H1 (cell line): ENCODE data around the gene ZNF576. TPM values are rescaled to one million over a fixed set of nuclear protein-coding genes. Genes with fewer than 3 reads are reported as not detected.

Experiments used
- CTCF ChIA-PET: fragments of 300-600 bp; sonication (Branson Sonifier 250); formaldehyde crosslinking; loops from one replicate; lab custom pipeline; 2021; ENCODE audit not compliant: partially characterized antibody; lab: Charles Lee
- POLR2A ChIA-PET: fragments of 300-600 bp; sonication (Branson Sonifier 250); formaldehyde crosslinking; loops from one replicate; lab custom pipeline; 2021; ENCODE audit warnings: inconsistent platforms; ENCODE audit not compliant: partially characterized antibody; lab: Charles Lee
- DNase-seq, 2 experiments: peaks; one replicate each; pipeline versions ENCODE4 v3.0.0 to v3.0.0-alpha.2; 2010 to 2022; ENCODE audit warnings: low spot score in 2 of 2, low read depth in 1 of 2, mixed read lengths in 1 of 2
- FAIRE-seq: peaks from 2 replicates; lab custom pipeline; 2011; peaks lifted over from hg19 to GRCh38; lab: Jason Lieb, UNC
- H2AFZ ChIP-seq: 2 replicates; pipeline ENCODE4 v1.8.1; 2012; ENCODE audit warnings: low read length, inconsistent platforms
- H2AK5ac ChIP-seq: 2 replicates; pipeline ENCODE4 v1.6.1; 2013; ENCODE audit warnings: low read depth, low read length
- H2BK120ac ChIP-seq: replicated peaks from 2 replicates; pipeline ENCODE3; 2013; ENCODE audit warnings: low read depth, low read length, inconsistent platforms
- H2BK12ac ChIP-seq: 2 replicates; pipeline ENCODE4 v1.6.1; 2013; ENCODE audit warnings: low read depth, low read length
- H2BK15ac ChIP-seq: 2 replicates; pipeline ENCODE4 v1.6.1; 2013; ENCODE audit warnings: low read length
- H2BK20ac ChIP-seq: 2 replicates; pipeline ENCODE4 v1.6.1; 2013; ENCODE audit warnings: low read length
- H2BK5ac ChIP-seq: 2 replicates; pipeline ENCODE4 v1.6.1; 2013; ENCODE audit warnings: low read depth, low read length
- H3K14ac ChIP-seq: 2 replicates; pipeline ENCODE4 v1.6.1; 2013; ENCODE audit warnings: inconsistent platforms; ENCODE audit not compliant: insufficient read length
- H3K18ac ChIP-seq: 2 replicates; pipeline ENCODE4 v1.6.1; 2013; ENCODE audit warnings: low read length; ENCODE audit errors: extremely low read depth
- H3K23ac ChIP-seq: 2 replicates; pipeline ENCODE4 v1.6.1; 2013; ENCODE audit warnings: inconsistent platforms; ENCODE audit not compliant: insufficient read length
- H3K23me2 ChIP-seq: 2 replicates; pipeline ENCODE4 v1.6.1; 2013; ENCODE audit warnings: low read depth, low read length
- H3K27ac ChIP-seq: 2 replicates; pipeline ENCODE4 v1.6.1; 2011; ENCODE audit warnings: low read depth, low read length, inconsistent platforms
- H3K27me3 ChIP-seq, 4 experiments: replicated peaks in 1 of 4; 1 replicate in 1 of 4; 2 replicates in 3 of 4; pipeline versions ENCODE4 v1.6.1 to v1.8.1; 2011 to 2013; ENCODE audit warnings: low read length in 3 of 4, mild to moderate bottlenecking in 3 of 4, inconsistent platforms in 2 of 4, mixed read lengths in 2 of 4, moderate library complexity in 1 of 4; ENCODE audit not compliant: control insufficient read depth in 3 of 4, insufficient read depth in 3 of 4; ENCODE audit errors: extremely low read depth in 1 of 4
- H3K36me3 ChIP-seq, 4 experiments: 2 replicates each; pipeline versions ENCODE4 v1.6.1 to v1.8.1; 2011 to 2013; ENCODE audit warnings: mild to moderate bottlenecking in 4 of 4, low read length in 3 of 4, moderate library complexity in 2 of 4, control low read depth in 1 of 4, inconsistent platforms in 1 of 4; ENCODE audit not compliant: insufficient read depth in 4 of 4, control insufficient read depth in 2 of 4
- H3K4ac ChIP-seq: replicated peaks from 2 replicates; pipeline ENCODE3; 2013; ENCODE audit warnings: low read length, low read depth, mixed read lengths, inconsistent platforms; ENCODE audit not compliant: insufficient read length
- H3K4me1 ChIP-seq, 4 experiments: replicated peaks in 1 of 4; 1 replicate in 1 of 4; 2 replicates in 3 of 4; pipeline versions ENCODE4 v1.6.1 to v1.8.1; 2011 to 2013; ENCODE audit warnings: low read length in 3 of 4, inconsistent platforms in 2 of 4, mixed read lengths in 1 of 4; ENCODE audit not compliant: insufficient read depth in 4 of 4, control insufficient read depth in 3 of 4
- H3K4me2 ChIP-seq, 2 experiments: 2 replicates each; pipeline versions ENCODE4 v1.6.1 to v1.8.1; 2011 to 2013; ENCODE audit warnings: low read depth in 2 of 2, low read length in 2 of 2, control low read depth in 1 of 2, inconsistent platforms in 1 of 2, mild to moderate bottlenecking in 1 of 2; ENCODE audit not compliant: insufficient read depth in 1 of 2
- H3K4me3 ChIP-seq, 4 experiments: fragments of 200-600, 300-600 bp in 1 of 4; sonication (generic), shearing (Covaris generic), sonication (Bioruptor Twin) in 1 of 4; 2 replicates each; pipeline versions ENCODE4 v1.5.1 to v1.8.1; 2011 to 2016; ENCODE audit warnings: low read length in 4 of 4, low read depth in 3 of 4, control low read depth in 2 of 4, inconsistent platforms in 2 of 4, mild to moderate bottlenecking in 2 of 4, mixed read lengths in 1 of 4, moderate library complexity in 1 of 4; ENCODE audit not compliant: insufficient read depth in 2 of 4; ENCODE audit errors: extremely low read depth in 1 of 4
- H3K56ac ChIP-seq: replicated peaks from 2 replicates; pipeline ENCODE3; 2013; ENCODE audit warnings: low read depth, mild to moderate bottlenecking, mixed read lengths, low read length, inconsistent platforms; ENCODE audit not compliant: insufficient read length
- H3K79me1 ChIP-seq: 2 replicates; pipeline ENCODE4 v1.6.1; 2013; ENCODE audit warnings: low read depth, low read length, control low read depth
- H3K79me2 ChIP-seq, 2 experiments: 2 replicates each; pipeline versions ENCODE4 v1.6.1 to v1.8.1; 2012 to 2013; ENCODE audit warnings: low read length in 2 of 2, mild to moderate bottlenecking in 2 of 2, inconsistent platforms in 1 of 2; ENCODE audit not compliant: insufficient read depth in 2 of 2, control insufficient read depth in 1 of 2
- H3K9ac ChIP-seq, 4 experiments: replicated peaks in 1 of 4; 1 replicate in 1 of 4; 2 replicates in 3 of 4; pipeline versions ENCODE4 v1.6.1 to v1.8.1; 2011 to 2013; ENCODE audit warnings: low read depth in 3 of 4, low read length in 3 of 4, control low read depth in 2 of 4, mild to moderate bottlenecking in 2 of 4, moderate library complexity in 2 of 4, inconsistent platforms in 1 of 4; ENCODE audit errors: extremely low read depth in 1 of 4
- H3K9me3 ChIP-seq, 2 experiments: 2 replicates each; pipeline versions ENCODE4 v1.6.1 to v1.8.1; 2012 to 2013; ENCODE audit warnings: mild to moderate bottlenecking in 2 of 2, moderate library complexity in 2 of 2, control low read depth in 1 of 2, inconsistent platforms in 1 of 2, low read depth in 1 of 2, low read length in 1 of 2, mixed read lengths in 1 of 2; ENCODE audit not compliant: insufficient read depth in 2 of 2
- H4K20me1 ChIP-seq, 2 experiments: replicated peaks in 1 of 2; 2 replicates each; pipeline versions ENCODE3 to v1.8.1; 2011 to 2013; ENCODE audit warnings: inconsistent platforms in 2 of 2, low read length in 2 of 2, mild to moderate bottlenecking in 1 of 2; ENCODE audit not compliant: insufficient read depth in 2 of 2, control insufficient read depth in 1 of 2
- H4K5ac ChIP-seq: 2 replicates; pipeline ENCODE4 v1.6.1; 2013; ENCODE audit warnings: low read length, low read depth, mixed read lengths, inconsistent platforms; ENCODE audit not compliant: insufficient read length
- H4K8ac ChIP-seq: 2 replicates; pipeline ENCODE4 v1.8.0; 2013; ENCODE audit warnings: mild to moderate bottlenecking, moderate library complexity, low read length, inconsistent platforms; ENCODE audit not compliant: insufficient read depth; ENCODE audit errors: extremely low read depth
- H4K91ac ChIP-seq: replicated peaks from 2 replicates; pipeline ENCODE3; 2013; ENCODE audit warnings: low read length, mixed read lengths, inconsistent platforms; ENCODE audit not compliant: insufficient read length
- BRCA1 ChIP-seq: IDR thresholded peaks from 2 replicates; pipeline ENCODE4 v1.6.1; 2012; ENCODE audit warnings: low read depth, low read length, improper control_type of control experiment
- E2F6 ChIP-seq: IDR thresholded peaks from 2 replicates; pipeline ENCODE4 v1.6.1; 2012; ENCODE audit warnings: inconsistent platforms
- JUND ChIP-seq: IDR thresholded peaks from 2 replicates; pipeline ENCODE4 v1.6.1; 2011; ENCODE audit warnings: mild to moderate bottlenecking, improper control_type of control experiment, low read length
- NRF1 ChIP-seq: IDR thresholded peaks from 2 replicates; pipeline ENCODE4 v1.6.1; 2011; ENCODE audit warnings: mild to moderate bottlenecking, low read depth, low read length, improper control_type of control experiment
- POU5F1 ChIP-seq: IDR thresholded peaks from 2 replicates; pipeline ENCODE4 v1.6.1; 2011; ENCODE audit warnings: low read depth, mild to moderate bottlenecking, low read length, moderate library complexity
- RNF2 ChIP-seq: fragments of 200-900, 300-1000 bp; sonication (generic); IDR thresholded peaks from 2 replicates; pipeline ENCODE4 v1.7.1; 2016; ENCODE audit warnings: borderline replicate concordance, low read depth, mild to moderate bottlenecking, antibody characterized with exemption, low read length; ENCODE audit not compliant: poor library complexity, severe bottlenecking; ENCODE audit errors: missing control alignments
- SIN3A ChIP-seq, 2 experiments: IDR thresholded peaks in 1 of 2; conservative IDR thresholded peaks in 1 of 2; 2 replicates each; pipeline ENCODE4 v1.6.1; 2011 to 2012; ENCODE audit warnings: low read length in 2 of 2, improper control_type of control experiment in 1 of 2, low read depth in 1 of 2, mild to moderate bottlenecking in 1 of 2
- SRF ChIP-seq: IDR thresholded peaks from 2 replicates; pipeline ENCODE4 v1.6.1; 2011; ENCODE audit warnings: mild to moderate bottlenecking, low read depth, low read length, moderate library complexity
- USF2 ChIP-seq: IDR thresholded peaks from 2 replicates; pipeline ENCODE4 v1.6.1; 2011; ENCODE audit warnings: low read length, improper control_type of control experiment
- WGBS, 2 experiments: shearing (Covaris generic) in 1 of 2; methylation state at CpG; one replicate each; pipeline versions ENCODE4 v1.1.6 to v1.1.7; 2013 to 2015; ENCODE audit warnings: low lambda C conversion rate in 2 of 2, mixed read lengths in 2 of 2, inconsistent platforms in 1 of 2, low coverage in 1 of 2, missing lambda C conversion rate in 1 of 2; ENCODE audit not compliant: insufficient replicate concordance in 2 of 2, insufficient coverage in 1 of 2, insufficient read length in 1 of 2; ENCODE audit errors: extremely low coverage in 1 of 2, missing lambda C conversion rate in 1 of 2; 5-methylcytosine and 5-hydroxymethylcytosine counted together
- polyA plus RNA-seq, 7 experiments: library from polyadenylated mRNA; depleted of rRNA in 3 of 7; stranded (reverse) in 5 of 7; unstranded in 2 of 7; fragments of >200 nt in 5 of 7; fragments of 200-250 nt in 2 of 7; gene quantifications; 1 replicate in 5 of 7; 2 replicates in 1 of 7; 4 replicates in 1 of 7; pipeline versions ENCODE4 v1.2.1 to v1.2.3, GENCODE V29; 2011 to 2013; ENCODE audit warnings: missing spikeins in 2 of 7, mixed read lengths in 2 of 7
- total RNA-seq: library from RNA; stranded (reverse); fragmentation: NEBNext Ultra II Directional; extraction: Animal tissue kit (Norgen Biotek cat#: 25700); gene quantifications from 2 replicates; pipeline ENCODE4 v1.2.1, GENCODE V29; 2021

Gene ZNF576
- total and polyA plus RNA-seq, 2 of the 8 experiments (the other 6 are each of a cell fraction or from before 2014, with no cell fraction given) = 13.6 to 32.4 TPM

- Histone ChIP-seq H2AFZ (no peak overlapping the region), H2BK15ac (no peak overlapping the region), H3K56ac (no peak overlapping the region), H3K9me3 (no peaks in the 10 kb centered on the region), H3K23ac (no peak overlapping the region), H2BK12ac (no peak overlapping the region), H3K4me3 (no peak overlapping the region), H3K27me3 (no peaks in the 10 kb centered on the region), H2BK120ac (no peak overlapping the region), H3K14ac (no peak overlapping the region), H3K4me2 (peak overlapping the region in 1 of 2 experiments; percentile 18; a peak in 1 of 4 replicates), H3K27ac (0 out of 2 replicates have a peak overlapping the region, but pooled peaks have one; percentile 38), H4K91ac (no peak overlapping the region), H3K23me2 (peaks cover 6% of the 10 kb centered on the region), H2BK20ac (no peak overlapping the region), H4K5ac (no peak overlapping the region), H3K4me1 (peaks cover 0 to 9% (median 4%) of the 10 kb centered on the region in 4 experiments; a peak in 4 of 7 replicates), H3K79me2 (peaks cover 0 to 10% of the 10 kb centered on the region in 2 experiments; a peak in 2 of 4 replicates), H4K20me1 (peaks cover 0 to 4% of the 10 kb centered on the region in 2 experiments), H3K9ac (no peak overlapping the region), H2BK5ac (no peak overlapping the region), H3K79me1 (peaks cover 7% of the 10 kb centered on the region), H3K36me3 (no peaks in the 10 kb centered on the region; a peak in 2 of 8 replicates), H3K18ac (no peak overlapping the region), H2AK5ac (no peak overlapping the region), H4K8ac (no peak overlapping the region), H3K4ac (no peak overlapping the region)
- FAIRE-seq (no peak), DNase-seq (no peak)
- CTCF ChIA-PET = interaction anchor here (1.0 to 9.3 kb wide), 7 partner anchors 7 to 89 kb away, joined by 3 to 82 read pairs (median 4); no protein-coding TSS in a partner anchor
- POLR2A ChIA-PET = interaction anchor here (1.1 to 1.7 kb wide), 4 partner anchors 10 to 44 kb away, joined by 3 to 7 read pairs (median 4); partner anchors contain the start of gene ZNF575
- 87% methylated on average over 5 of the region's 5 CpGs; no CpG with 5 or more reads in 1 of the 2 experiments for WGBS, 2 experiments
- TF ChIP-seq SIN3A (conservative IDR thresholded peaks at IDR 0.05 in 1 of 2, IDR thresholded peaks at IDR 0.05 in 1 of 2; ENCODE audit: low read depth in 1 of 2, low read length in 2 of 2) (peak; percentile 85 to 88), NRF1 (no peak), JUND (no peak), POU5F1 (peak; percentile 70; the same call in 1 of the 2 replicates), RNF2 (no peak), USF2 (no peak), SRF (no peak), E2F6 (no peak), BRCA1 (no peak)
Observed at GRCh38 chr19:43570174-43570791, 26.1 kb upstream of the ZNF576 start.
